HepG2 (cell line): Measurements from ENCODE around the gene TPX2. TPM values are rescaled to one million over a fixed set of nuclear protein-coding genes. Genes with fewer than 3 reads are reported as not detected.

Experiments used
- ARID2 ChIP-seq: sonication (generic); formaldehyde crosslinking; IDR thresholded peaks from 2 replicates; pipeline ENCODE4 v1.8.1; 2022; ENCODE audit warnings: mild to moderate bottlenecking, missing genetic modification reagents, borderline replicate concordance
- E2F2 ChIP-seq: sonication (generic); formaldehyde crosslinking; IDR thresholded peaks from 2 replicates; pipeline ENCODE4 v1.4.0; 2020; ENCODE audit warnings: missing genetic modification reagents, borderline replicate concordance
- GPN1 ChIP-seq: sonication (generic); formaldehyde crosslinking; IDR thresholded peaks from 2 replicates; pipeline ENCODE4 v1.5.1; 2020; ENCODE audit warnings: missing genetic modification reagents, borderline replicate concordance
- MBD4 ChIP-seq: IDR thresholded peaks from 2 replicates; pipeline ENCODE4 v1.6.1; 2012; ENCODE audit warnings: low read length, inconsistent platforms, borderline replicate concordance
- MEIS1 ChIP-seq: sonication (generic); formaldehyde crosslinking; IDR thresholded peaks from 2 replicates; pipeline ENCODE4 v1.9.0; 2021; ENCODE audit warnings: mild to moderate bottlenecking, missing genetic modification reagents, moderate library complexity, borderline replicate concordance
- PRPF4 ChIP-seq: fragments of 200-400 bp; formaldehyde crosslinking; IDR thresholded peaks from 2 replicates; pipeline ENCODE4 v1.6.1; 2016; ENCODE audit warnings: low read length, low read depth; ENCODE audit not compliant: poor library complexity, severe bottlenecking
- RBM22 ChIP-seq: fragments of 200-400 bp; formaldehyde crosslinking; optimal IDR thresholded peaks from 2 replicates; pipeline ENCODE3; 2017; ENCODE audit warnings: mild to moderate bottlenecking, low read length, moderate library complexity
- SAFB2 ChIP-seq: sonication (generic); formaldehyde crosslinking; IDR thresholded peaks from 2 replicates; pipeline ENCODE4 v1.5.1; 2020; ENCODE audit warnings: missing genetic modification reagents, low read depth, mild to moderate bottlenecking, borderline replicate concordance
- SIX4 ChIP-seq: sonication (generic); formaldehyde crosslinking; IDR thresholded peaks from 2 replicates; pipeline ENCODE4 v1.4.0; 2020; ENCODE audit warnings: missing genetic modification reagents
- SRY ChIP-seq: sonication (generic); formaldehyde crosslinking; IDR thresholded peaks from 2 replicates; pipeline ENCODE4 v1.8.0; 2022; ENCODE audit warnings: mild to moderate bottlenecking, missing genetic modification reagents
- THAP11 ChIP-seq: IDR thresholded peaks from 2 replicates; pipeline ENCODE4 v1.6.1; 2016; ENCODE audit warnings: missing biosample characterization, missing genetic modification reagents
- TMF1 ChIP-seq: sonication (generic); formaldehyde crosslinking; IDR thresholded peaks from 2 replicates; pipeline ENCODE4 v1.8.1; 2022; ENCODE audit warnings: low read depth, missing genetic modification reagents
- ZBTB20 ChIP-seq: sonication (generic); formaldehyde crosslinking; IDR thresholded peaks from 2 replicates; pipeline ENCODE4 v1.8.1; 2023; ENCODE audit warnings: missing genetic modification reagents, low read depth, mild to moderate bottlenecking, borderline replicate concordance
- ZC3H4 ChIP-seq: sonication (generic); formaldehyde crosslinking; IDR thresholded peaks from 2 replicates; pipeline ENCODE4 v1.4.0; 2020; ENCODE audit warnings: missing genetic modification reagents, borderline replicate concordance
- ZNF205 ChIP-seq: IDR thresholded peaks from 2 replicates; pipeline ENCODE4 v1.6.1; 2018; ENCODE audit warnings: missing biosample characterization, missing genetic modification reagents
- ZNF256 ChIP-seq: sonication (generic); formaldehyde crosslinking; conservative IDR thresholded peaks from 2 replicates; pipeline ENCODE4 v1.4.0; 2020; ENCODE audit warnings: missing genetic modification reagents
- ZNF512B ChIP-seq: sonication (generic); formaldehyde crosslinking; IDR thresholded peaks from 2 replicates; pipeline ENCODE4 v1.5.1; 2020; ENCODE audit warnings: missing genetic modification reagents, mild to moderate bottlenecking, borderline replicate concordance
- ZNF530 ChIP-seq: sonication (generic); formaldehyde crosslinking; IDR thresholded peaks from 2 replicates; pipeline ENCODE4 v1.5.0; 2020; ENCODE audit warnings: low read depth, mild to moderate bottlenecking, missing genetic modification reagents
- ZNF800 ChIP-seq: sonication (generic); formaldehyde crosslinking; IDR thresholded peaks from 2 replicates; pipeline ENCODE4 v1.4.0; 2020; ENCODE audit warnings: missing genetic modification reagents
- ZSCAN25 ChIP-seq: sonication (generic); formaldehyde crosslinking; IDR thresholded peaks from 2 replicates; pipeline ENCODE4 v1.8.0; 2022; ENCODE audit warnings: mild to moderate bottlenecking, missing genetic modification reagents
- polyA plus RNA-seq, 8 experiments: library from polyadenylated mRNA; depleted of rRNA in 3 of 8; stranded (reverse) in 7 of 8; unstranded in 1 of 8; fragments of >200 nt; fragmentation: Illumina TruSeq in 4 of 8; extraction: Trizol in 4 of 8; gene quantifications; 2 replicates each; pipeline versions ENCODE4 v1.2.1 to v1.2.3, GENCODE V29; 2011 to 2016; ENCODE audit warnings: low read depth in 4 of 8, missing spikeins in 1 of 8, mixed read lengths in 1 of 8; ENCODE audit not compliant: insufficient read depth in 1 of 8
- total RNA-seq, 5 experiments: library from RNA; depleted of rRNA; stranded (reverse); fragments of >200 nt; fragmentation: Illumina TruSeq; extraction: Trizol; gene quantifications; 2 replicates each; pipeline ENCODE4 v1.2.3, GENCODE V29; 2016; ENCODE audit warnings: low read depth in 1 of 5
- TF ChIP-seq, protein P1 (sequence below): IDR thresholded peaks from 2 replicates; pipeline ENCODE4 v1.6.1; 2016; ENCODE audit warnings: control low read depth

The TPX2 gene
- total and polyA plus RNA-seq, 2 of the 13 experiments (the other 11 are each of a cell fraction or from before 2014, with no cell fraction given) = 34.3 to 124 TPM

- TF ChIP-seq PRPF4 = no peak
- peak; percentile 49; the same call in 1 of the 2 replicates for TF ChIP-seq SRY
- no peak for TF ChIP-seq ZNF530
- TF ChIP-seq ZNF800 (CRISPR knock-in tag) = peak; percentile 95
- TF ChIP-seq ZBTB20 (CRISPR knock-in tag) = peak; percentile 99
- peak; percentile 88 for TF ChIP-seq THAP11
- TF ChIP-seq RBM22 = peak; percentile 97
- peak; percentile 98 for TF ChIP-seq ZNF205 (CRISPR knock-in tag)
- TF ChIP-seq E2F2 (CRISPR knock-in tag) = peak; percentile 80; the same call in 1 of the 2 replicates
- TF ChIP-seq ZC3H4 (CRISPR knock-in tag) = no peak
- peak; percentile 61; the same call in 1 of the 2 replicates for TF ChIP-seq ARID2 (CRISPR knock-in tag)
- TF ChIP-seq GPN1 (CRISPR knock-in tag) = no peak
- peak; percentile 96; the same call in 1 of the 2 replicates for TF ChIP-seq ZNF256
- TF ChIP-seq ZNF512B (CRISPR knock-in tag) = peak; percentile 99; the same call in 1 of the 2 replicates
- TF ChIP-seq, protein P1, sequence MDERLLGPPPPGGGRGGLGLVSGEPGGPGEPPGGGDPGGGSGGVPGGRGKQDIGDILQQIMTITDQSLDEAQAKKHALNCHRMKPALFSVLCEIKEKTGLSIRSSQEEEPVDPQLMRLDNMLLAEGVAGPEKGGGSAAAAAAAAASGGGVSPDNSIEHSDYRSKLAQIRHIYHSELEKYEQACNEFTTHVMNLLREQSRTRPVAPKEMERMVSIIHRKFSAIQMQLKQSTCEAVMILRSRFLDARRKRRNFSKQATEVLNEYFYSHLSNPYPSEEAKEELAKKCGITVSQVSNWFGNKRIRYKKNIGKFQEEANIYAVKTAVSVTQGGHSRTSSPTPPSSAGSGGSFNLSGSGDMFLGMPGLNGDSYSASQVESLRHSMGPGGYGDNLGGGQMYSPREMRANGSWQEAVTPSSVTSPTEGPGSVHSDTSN (CRISPR knock-in tag) = no peak
- TF ChIP-seq TMF1 (CRISPR knock-in tag) = peak; percentile 77; the same call in 1 of the 2 replicates
- peak; percentile 96 for TF ChIP-seq ZSCAN25 (CRISPR knock-in tag)
- peak; percentile 98 for TF ChIP-seq MEIS1 (CRISPR knock-in tag)
- TF ChIP-seq SIX4 (CRISPR knock-in tag) = peak; percentile 96
- TF ChIP-seq SAFB2 (CRISPR knock-in tag) = peak; percentile 84; the same call in 1 of the 2 replicates
- TF ChIP-seq MBD4 = peak; percentile 99
These were observed 34.6 kb upstream of the TPX2 start (continued) for GRCh38 chr20:31704225-31705119.
